CD14-positive monocyte (primary cell): Measurements from ENCODE around the gene LTV1. TPM values are rescaled to one million over a fixed set of nuclear protein-coding genes. Genes with fewer than 3 reads are reported as not detected.
A peak's percentile ranks its signal among the peaks of the same experiment; 100 is the strongest.

Experiments
- DNase-seq, 3 donors: peaks; one replicate each; pipeline ENCODE4 v3.0.0-alpha.2; 2011 to 2022
- H2AFZ ChIP-seq: 2 replicates; pipeline ENCODE4 v1.6.0; 2012; ENCODE audit warnings: mild to moderate bottlenecking, low read depth, low read length, inconsistent platforms; ENCODE audit not compliant: insufficient read depth, poor library complexity, severe bottlenecking
- H3K27ac ChIP-seq, 2 donors: 1 replicate in 1 of 2; 2 replicates in 1 of 2; pipeline ENCODE4 v1.5.1; 2012 to 2013; ENCODE audit warnings: low read length in 2 of 2, control low read depth in 1 of 2, inconsistent platforms in 1 of 2, low read depth in 1 of 2, mild to moderate bottlenecking in 1 of 2
- H3K27me3 ChIP-seq, 2 donors: one replicate each; pipeline versions ENCODE4 v1.6.0 to v1.6.1; 2011 to 2013; ENCODE audit warnings: low read length in 2 of 2; ENCODE audit not compliant: control insufficient read depth in 2 of 2, insufficient read depth in 2 of 2
- H3K36me3 ChIP-seq, 2 donors: replicated peaks in 1 of 2; 1 replicate in 1 of 2; 2 replicates in 1 of 2; pipeline versions ENCODE4 v1.5.1 to v1.6.1; 2012 to 2013; ENCODE audit warnings: low read length in 2 of 2, control low read depth in 1 of 2, inconsistent platforms in 1 of 2, mild to moderate bottlenecking in 1 of 2; ENCODE audit not compliant: insufficient read depth in 2 of 2, control insufficient read depth in 1 of 2
- H3K4me1 ChIP-seq, 2 donors: 1 replicate in 1 of 2; 2 replicates in 1 of 2; pipeline versions ENCODE4 v1.5.1 to v1.6.1; 2012 to 2013; ENCODE audit warnings: low read length in 2 of 2, control low read depth in 1 of 2, inconsistent platforms in 1 of 2, mild to moderate bottlenecking in 1 of 2, moderate library complexity in 1 of 2; ENCODE audit not compliant: insufficient read depth in 2 of 2, control insufficient read depth in 1 of 2
- H3K4me2 ChIP-seq: replicated peaks from 2 replicates; pipeline ENCODE3; 2012; ENCODE audit warnings: low read length, moderate library complexity, mild to moderate bottlenecking; ENCODE audit not compliant: poor library complexity, severe bottlenecking; ENCODE audit errors: extremely low read depth
- H3K4me3 ChIP-seq, 3 experiments: fragments of 200-600 bp in 1 of 3; sonication (generic) in 1 of 3; replicated peaks in 1 of 3; 1 replicate in 2 of 3; 2 replicates in 1 of 3; pipeline ENCODE4 v1.5.1; 2011 to 2013; ENCODE audit warnings: low read length in 3 of 3, mild to moderate bottlenecking in 3 of 3, control low read depth in 2 of 3, low read depth in 2 of 3, inconsistent platforms in 1 of 3, moderate library complexity in 1 of 3
- H3K79me2 ChIP-seq: 2 replicates; pipeline ENCODE4 v1.6.0; 2012; ENCODE audit warnings: mild to moderate bottlenecking, control low read depth, inconsistent platforms, low read length, moderate library complexity; ENCODE audit not compliant: insufficient read depth
- H3K9ac ChIP-seq: 2 replicates; pipeline ENCODE4 v1.6.0; 2017; ENCODE audit warnings: low read length, mild to moderate bottlenecking; ENCODE audit not compliant: insufficient read depth, poor library complexity, severe bottlenecking
- H3K9me3 ChIP-seq, 2 donors: replicated peaks in 1 of 2; 1 replicate in 1 of 2; 2 replicates in 1 of 2; pipeline versions ENCODE4 v1.5.1 to v1.6.1; 2012 to 2013; ENCODE audit warnings: low read length in 2 of 2, control low read depth in 1 of 2; ENCODE audit not compliant: control insufficient read depth in 1 of 2, insufficient read depth in 1 of 2
- H4K20me1 ChIP-seq: 2 replicates; pipeline ENCODE4 v1.6.0; 2012; ENCODE audit warnings: mild to moderate bottlenecking, low read length, control low read depth, moderate library complexity; ENCODE audit not compliant: insufficient read depth
- H3K27ac Mint-ChIP-seq, 7 donors: one replicate each; pipeline ENCODE4 v1.8.0; 2020; ENCODE audit warnings: mild to moderate bottlenecking in 7 of 7, mixed read lengths in 7 of 7, moderate library complexity in 6 of 7, inconsistent platforms in 2 of 7
- H3K27me3 Mint-ChIP-seq, 3 donors: one replicate each; pipeline ENCODE4 v1.8.0; 2021 to 2022; ENCODE audit warnings: low read depth in 3 of 3, mild to moderate bottlenecking in 3 of 3, mixed read lengths in 3 of 3, moderate library complexity in 3 of 3, inconsistent platforms in 1 of 3
- H3K36me3 Mint-ChIP-seq, 2 donors: one replicate each; pipeline ENCODE4 v1.8.0; 2020; ENCODE audit warnings: mixed read lengths in 2 of 2, inconsistent platforms in 1 of 2, mild to moderate bottlenecking in 1 of 2
- H3K4me1 Mint-ChIP-seq: one replicate; pipeline ENCODE4 v1.8.0; 2020; ENCODE audit warnings: mild to moderate bottlenecking, mixed read lengths
- H3K4me3 Mint-ChIP-seq, 2 donors: one replicate each; pipeline ENCODE4 v1.8.0; 2020; ENCODE audit warnings: mild to moderate bottlenecking in 2 of 2, mixed read lengths in 2 of 2, moderate library complexity in 1 of 2
- H3K9me3 Mint-ChIP-seq, 7 donors: one replicate each; pipeline ENCODE4 v1.8.0; 2020 to 2022; ENCODE audit warnings: mixed read lengths in 7 of 7, mild to moderate bottlenecking in 6 of 7, moderate library complexity in 6 of 7, inconsistent platforms in 2 of 7
- WGBS: methylation state at CpG from one replicate; pipeline ENCODE4 v1.1.5; 2013; ENCODE audit warnings: missing lambda C conversion rate; ENCODE audit not compliant: insufficient coverage; 5-methylcytosine and 5-hydroxymethylcytosine counted together
- intact Hi-C, 2 donors: fragments of 100-400 bp; cut with micrococcal nuclease; formaldehyde crosslinking; loops; one replicate each; pipeline versions ENCODE4 v1.15.0 to v1.15.1; 2023
- polyA plus RNA-seq, 3 donors: library from polyadenylated mRNA; depleted of rRNA in 1 of 3; unstranded in 2 of 3; stranded (reverse) in 1 of 3; fragments of 300-500 nt in 2 of 3; fragments of >200 nt in 1 of 3; fragmentation: Illumina TruSeq in 2 of 3; gene quantifications; 1 replicate in 2 of 3; 2 replicates in 1 of 3; pipeline ENCODE4 v1.2.3, GENCODE V29; 2012 to 2021
- TF ChIP-seq, protein P1 (sequence below): fragments of 200-600 bp; IDR thresholded peaks from one replicate; pipeline ENCODE4 v1.8.0; 2022; ENCODE audit warnings: antibody characterized with exemption, mild to moderate bottlenecking

The LTV1 gene
- polyA plus RNA-seq, 3 donors = 10.5 to 15.4 (median 11.6) TPM

DNA sequence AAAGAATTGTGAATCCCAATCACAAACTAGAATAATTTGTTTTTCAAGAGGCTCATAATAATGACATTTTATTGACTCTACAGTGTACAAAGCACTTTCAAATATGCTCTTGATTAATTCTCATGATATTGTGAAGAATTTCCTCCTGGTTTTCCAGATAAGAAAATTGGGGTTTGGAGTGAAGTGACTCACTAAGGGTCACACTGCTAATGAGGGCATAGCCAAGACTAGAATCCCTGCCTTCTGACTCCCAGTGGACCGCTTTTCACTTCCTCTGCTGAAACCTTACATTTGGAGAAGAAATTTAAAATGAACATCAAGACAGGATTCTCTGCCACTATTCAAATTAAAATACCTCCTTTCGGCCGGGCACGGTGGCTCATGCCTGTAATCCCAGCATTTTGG is 38.3 kb upstream of the LTV1 start:
- Histone ChIP-seq H3K4me2 (no peak overlapping the region), H4K20me1 (no peaks in the 10 kb centered on the region), H3K36me3 (peaks cover 2 to 19% of the 10 kb centered on the region in 2 donors), H3K9me3 (no peaks in the 10 kb centered on the region), H3K9ac (no peak overlapping the region), H3K27me3 (no peaks in the 10 kb centered on the region), H3K27ac (no peak overlapping the region), H3K79me2 (no peaks in the 10 kb centered on the region), H2AFZ (no peak overlapping the region), H3K4me1 (peaks cover 29 to 32% of the 10 kb centered on the region in 2 donors), H3K4me3 (no peak overlapping the region)
- intact Hi-C loops = no loop called here
- DNase-seq = no peak
- TF ChIP-seq, protein P1, sequence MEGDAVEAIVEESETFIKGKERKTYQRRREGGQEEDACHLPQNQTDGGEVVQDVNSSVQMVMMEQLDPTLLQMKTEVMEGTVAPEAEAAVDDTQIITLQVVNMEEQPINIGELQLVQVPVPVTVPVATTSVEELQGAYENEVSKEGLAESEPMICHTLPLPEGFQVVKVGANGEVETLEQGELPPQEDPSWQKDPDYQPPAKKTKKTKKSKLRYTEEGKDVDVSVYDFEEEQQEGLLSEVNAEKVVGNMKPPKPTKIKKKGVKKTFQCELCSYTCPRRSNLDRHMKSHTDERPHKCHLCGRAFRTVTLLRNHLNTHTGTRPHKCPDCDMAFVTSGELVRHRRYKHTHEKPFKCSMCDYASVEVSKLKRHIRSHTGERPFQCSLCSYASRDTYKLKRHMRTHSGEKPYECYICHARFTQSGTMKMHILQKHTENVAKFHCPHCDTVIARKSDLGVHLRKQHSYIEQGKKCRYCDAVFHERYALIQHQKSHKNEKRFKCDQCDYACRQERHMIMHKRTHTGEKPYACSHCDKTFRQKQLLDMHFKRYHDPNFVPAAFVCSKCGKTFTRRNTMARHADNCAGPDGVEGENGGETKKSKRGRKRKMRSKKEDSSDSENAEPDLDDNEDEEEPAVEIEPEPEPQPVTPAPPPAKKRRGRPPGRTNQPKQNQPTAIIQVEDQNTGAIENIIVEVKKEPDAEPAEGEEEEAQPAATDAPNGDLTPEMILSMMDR = no peak
- no peak overlapping the region for H3K4me3 Mint-ChIP-seq
- peaks cover 4 to 11% (median 6%) of the 10 kb centered on the region in 7 donors for H3K9me3 Mint-ChIP-seq
- H3K4me1 Mint-ChIP-seq = peaks cover 31% of the 10 kb centered on the region
- 81% methylated on average over 3 of the region's 4 CpGs for WGBS
- no peaks in the 10 kb centered on the region for H3K27me3 Mint-ChIP-seq
- H3K27ac Mint-ChIP-seq = no peak overlapping the region
- H3K36me3 Mint-ChIP-seq = peaks cover 33 to 54% of the 10 kb centered on the region in 2 donors

DNA sequence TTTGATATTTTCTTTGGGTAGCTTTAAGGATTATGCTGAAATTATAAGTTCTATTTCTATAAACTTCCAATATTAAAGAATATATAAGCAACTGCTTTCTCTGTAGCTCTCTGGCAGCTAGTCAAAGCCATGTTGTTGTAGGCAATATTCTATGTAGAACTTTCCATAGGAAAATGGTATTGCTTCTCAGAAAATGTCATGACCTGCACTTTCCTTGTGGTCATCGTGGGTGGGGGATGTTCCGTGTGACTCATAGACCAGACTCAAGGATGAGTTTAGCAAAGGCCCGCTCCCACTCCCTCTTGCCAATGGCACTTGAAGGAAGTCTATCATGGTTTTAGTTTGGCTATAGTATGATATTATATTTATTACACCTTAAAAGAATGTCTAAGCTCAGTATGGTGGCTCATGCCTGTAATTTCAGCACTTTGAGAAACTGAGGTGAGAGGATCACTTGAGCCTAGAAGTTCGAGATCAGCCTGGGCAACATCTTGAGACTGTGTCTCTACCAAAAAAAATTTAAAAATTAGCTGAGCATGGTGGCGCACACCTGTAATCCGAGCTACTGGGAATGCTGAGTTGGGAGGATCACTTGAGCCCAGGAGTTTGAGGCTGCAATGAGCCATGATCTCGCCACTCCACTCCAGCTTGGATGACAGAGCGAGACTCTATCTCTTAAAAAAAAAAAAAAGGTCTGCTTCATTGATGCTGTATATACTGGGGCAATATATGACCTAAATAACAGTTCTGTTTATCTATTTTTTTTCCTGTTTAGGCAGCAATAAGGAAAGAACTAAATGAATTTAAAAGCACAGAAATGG is 36.6 kb upstream of the LTV1 start:
- H3K36me3 ChIP-seq = peaks cover 2 to 25% of the 10 kb centered on the region in 2 donors
- H3K27me3 ChIP-seq = no peaks in the 10 kb centered on the region
- no peak overlapping the region for H3K4me3 ChIP-seq
- no peak overlapping the region for H3K4me2 ChIP-seq
- Mint-ChIP-seq H3K4me3 (no peak overlapping the region), H3K27ac (peak overlapping the region in 5 of 7 donors; percentile 45 to 86 (median 60)), H3K9me3 (peaks cover 0 to under 1% (median 0%) of the 10 kb centered on the region in 7 donors), H3K27me3 (no peaks in the 10 kb centered on the region), H3K36me3 (peaks cover 24 to 42% of the 10 kb centered on the region in 2 donors), H3K4me1 (peaks cover 31% of the 10 kb centered on the region)
- TF ChIP-seq, protein P1 = no peak
- H2AFZ ChIP-seq = no peak overlapping the region
- no peaks in the 10 kb centered on the region for H3K79me2 ChIP-seq
- H3K9ac ChIP-seq = no peak overlapping the region
- peaks cover 29 to 32% of the 10 kb centered on the region in 2 donors for H3K4me1 ChIP-seq
- H3K27ac ChIP-seq = peak overlapping the region in 1 of 2 donors; percentile 60
- no peaks in the 10 kb centered on the region for H3K9me3 ChIP-seq
- peak; percentile 49 to 84 (median 54) for DNase-seq
- H4K20me1 ChIP-seq = no peaks in the 10 kb centered on the region
- WGBS = 96% methylated on average over 4 of the region's 8 CpGs
- intact Hi-C loops = no loop called here
